Neural cell (in vitro differentiated cells): ENCODE results near the gene BORA. TPM values are rescaled to one million over a fixed set of nuclear protein-coding genes. Genes with fewer than 3 reads are reported as not detected.
"Not testable (repeated sequence)": the region's sequence is repeated elsewhere in the genome, so short reads cannot be mapped to it uniquely, and the experiment has no call there.

Experiments used
- H2AFZ ChIP-seq: fragments of 200-600, 300-800 bp; sonication (generic), shearing (Covaris generic); 2 replicates; pipeline ENCODE4 v1.6.0; 2014; ENCODE audit warnings: low read depth, mild to moderate bottlenecking, antibody characterized with exemption, low read length, moderate library complexity
- H3F3A ChIP-seq: fragments of 200-600 bp; shearing (Covaris generic); 2 replicates; pipeline ENCODE4 v1.6.1; 2016; ENCODE audit warnings: mild to moderate bottlenecking, moderate library complexity, mixed read lengths, antibody characterized with exemption, low read length; ENCODE audit not compliant: insufficient read depth, poor library complexity, severe bottlenecking
- H3K27ac ChIP-seq: fragments of 200-600, 300-800 bp; sonication (generic), shearing (Covaris generic); 2 replicates; pipeline ENCODE4 v1.5.1; 2014; ENCODE audit warnings: mild to moderate bottlenecking, low read length, moderate library complexity
- H3K27me3 ChIP-seq: fragments of 300-800, 200-600 bp; sonication (generic), shearing (Covaris generic); 2 replicates; pipeline ENCODE4 v1.6.0; 2014; ENCODE audit warnings: mild to moderate bottlenecking, low read depth, low read length, moderate library complexity; ENCODE audit not compliant: insufficient read depth
- H3K36me3 ChIP-seq: fragments of 300-800, 200-600 bp; sonication (generic), shearing (Covaris generic); 2 replicates; pipeline ENCODE4 v1.5.1; 2014; ENCODE audit warnings: mild to moderate bottlenecking, antibody characterized with exemption, low read length, moderate library complexity; ENCODE audit not compliant: insufficient read depth
- H3K4me2 ChIP-seq: fragments of 300-800, 200-600 bp; sonication (generic), shearing (Covaris generic); 2 replicates; pipeline ENCODE4 v1.6.0; 2014; ENCODE audit warnings: mild to moderate bottlenecking, low read length
- H3K4me3 ChIP-seq: fragments of 300-800, 200-600 bp; sonication (generic), shearing (Covaris generic); 2 replicates; pipeline ENCODE4 v1.5.1; 2014; ENCODE audit warnings: mild to moderate bottlenecking, low read length, moderate library complexity
- H3K79me2 ChIP-seq: fragments of 200-600 bp; shearing (Covaris generic); replicated peaks from 2 replicates; pipeline ENCODE4 v1.6.0; 2014; ENCODE audit warnings: mild to moderate bottlenecking, low read length, moderate library complexity; ENCODE audit not compliant: insufficient read depth
- H3K9ac ChIP-seq: fragments of 300-800, 200-600 bp; sonication (generic), shearing (Covaris generic); 2 replicates; pipeline ENCODE4 v1.6.1; 2016; ENCODE audit warnings: mild to moderate bottlenecking, low read length, mixed read lengths
- H3K9me2 ChIP-seq: fragments of 200-600 bp; shearing (Covaris generic); 2 replicates; pipeline ENCODE4 v1.6.1; 2016; ENCODE audit warnings: mild to moderate bottlenecking, low read length, mixed read lengths; ENCODE audit not compliant: insufficient read depth
- H3K9me3 ChIP-seq: fragments of 200-600, 300-800 bp; sonication (generic), shearing (Covaris generic); 2 replicates; pipeline ENCODE4 v1.6.1; 2016; ENCODE audit warnings: mild to moderate bottlenecking, mixed run types, low read length, moderate library complexity, mixed read lengths
- H4K20me1 ChIP-seq: fragments of 200-600 bp; shearing (Covaris generic); 2 replicates; pipeline ENCODE4 v1.6.1; 2016; ENCODE audit warnings: mild to moderate bottlenecking, mixed run types; ENCODE audit not compliant: insufficient read depth
- CTCF ChIP-seq: fragments of 450-650 bp; IDR thresholded peaks from 2 replicates; pipeline ENCODE4 v1.5.1; 2014; ENCODE audit warnings: antibody characterized with exemption, mild to moderate bottlenecking, moderate library complexity; ENCODE audit not compliant: poor library complexity, severe bottlenecking
- EP300 ChIP-seq: fragments of 450-650 bp; conservative IDR thresholded peaks from 2 replicates; pipeline ENCODE4 v1.6.1; 2014; ENCODE audit warnings: antibody characterized with exemption, mild to moderate bottlenecking, moderate library complexity; ENCODE audit not compliant: poor library complexity, severe bottlenecking
- EZH2 ChIP-seq: fragments of 200-600, 300-800 bp; shearing (Covaris generic), sonication (generic); IDR thresholded peaks from 2 replicates; pipeline ENCODE4 v1.6.1; 2014; ENCODE audit warnings: antibody characterized with exemption, low read length, borderline replicate concordance, mild to moderate bottlenecking; ENCODE audit not compliant: insufficient read depth, poor library complexity, severe bottlenecking
- MXI1 ChIP-seq: fragments of 450-650 bp; conservative IDR thresholded peaks from 2 replicates; pipeline ENCODE4 v1.6.1; 2014; ENCODE audit warnings: antibody characterized with exemption, mild to moderate bottlenecking; ENCODE audit not compliant: poor library complexity, severe bottlenecking
- RAD21 ChIP-seq: fragments of 450-650 bp; conservative IDR thresholded peaks from 2 replicates; pipeline ENCODE4 v1.6.1; 2014; ENCODE audit warnings: antibody characterized with exemption, mild to moderate bottlenecking, moderate library complexity
- REST ChIP-seq: IDR thresholded peaks from 2 replicates; pipeline ENCODE4 v1.6.1; 2012; ENCODE audit warnings: borderline replicate concordance
- SMC3 ChIP-seq: fragments of 450-650 bp; conservative IDR thresholded peaks from 2 replicates; pipeline ENCODE4 v1.6.1; 2014; ENCODE audit warnings: antibody characterized with exemption, mild to moderate bottlenecking, moderate library complexity; ENCODE audit not compliant: poor library complexity
- TAF1 ChIP-seq: IDR thresholded peaks from 2 replicates; pipeline ENCODE4 v1.6.1; 2012; ENCODE audit warnings: low read depth
- polyA plus RNA-seq: library from polyadenylated mRNA; depleted of rRNA; stranded (reverse); fragments of >200 nt; gene quantifications from 2 replicates; pipeline ENCODE4 v1.2.3, GENCODE V29; 2014

Gene BORA
- polyA plus RNA-seq, 1 donor from 2014 or later: 3.7 TPM

- H3K9me2 ChIP-seq: no peaks in the 10 kb centered on the region
Observed at GRCh38 chr13:72698164-72698563, 29.6 kb upstream of the BORA start.

GRCh38 chr13:72700509-72700908 lies 27.2 kb upstream of the BORA start:
- Histone ChIP-seq H3F3A (no peaks in the 10 kb centered on the region), H4K20me1 (no peaks in the 10 kb centered on the region), H3K4me2 (no peak overlapping the region), H3K9me2 (no peaks in the 10 kb centered on the region), H3K36me3 (no peaks in the 10 kb centered on the region), H3K4me3 (no peak overlapping the region), H3K27ac (no peak overlapping the region), H2AFZ (no peak overlapping the region), H3K9me3 (no peaks in the 10 kb centered on the region), H3K27me3 (no peaks in the 10 kb centered on the region), H3K79me2 (no peaks in the 10 kb centered on the region), H3K9ac (no peak overlapping the region)
- TF ChIP-seq SMC3 (no peak), RAD21 (no peak)

More at GRCh38 chr13:72698164-72698563, 29.6 kb upstream of the BORA start:
- H3K9me3 ChIP-seq: peaks cover under 1% of the 10 kb centered on the region
- no peak overlapping the region for H3K4me3 ChIP-seq
- no peak overlapping the region for H3K27ac ChIP-seq
- no peaks in the 10 kb centered on the region for H3K27me3 ChIP-seq
- no peak overlapping the region for H3K4me2 ChIP-seq
- no peaks in the 10 kb centered on the region for H3F3A ChIP-seq
- H4K20me1 ChIP-seq: no peaks in the 10 kb centered on the region
- no peak overlapping the region for H3K9ac ChIP-seq
- H3K79me2 ChIP-seq: no peaks in the 10 kb centered on the region
- no peak for TF ChIP-seq EP300
- no peak for TF ChIP-seq TAF1
- no peak for TF ChIP-seq EZH2
- TF ChIP-seq SMC3: no peak
- TF ChIP-seq MXI1: no peak
- no peak for TF ChIP-seq CTCF
- no peak for TF ChIP-seq REST
- H3K36me3 ChIP-seq: no peaks in the 10 kb centered on the region
- no peak overlapping the region for H2AFZ ChIP-seq

GRCh38 chr13:72716776-72717175 lies 10.9 kb upstream of the BORA start:
- no peaks in the 10 kb centered on the region for H3K9me3 ChIP-seq
- peaks cover 5% of the 10 kb centered on the region for H3K79me2 ChIP-seq
- peaks cover 18% of the 10 kb centered on the region for H3K36me3 ChIP-seq
- H3K27me3 ChIP-seq: no peaks in the 10 kb centered on the region
- no peak overlapping the region for H2AFZ ChIP-seq
- H3K4me3 ChIP-seq: no peak overlapping the region
- no peak overlapping the region for H3K27ac ChIP-seq
- H3F3A ChIP-seq: no peaks in the 10 kb centered on the region
- no peak overlapping the region for H3K9ac ChIP-seq
- no peak for TF ChIP-seq EP300
- no peak for TF ChIP-seq RAD21
- no peak for TF ChIP-seq TAF1
- no peaks in the 10 kb centered on the region for H3K9me2 ChIP-seq
- no peaks in the 10 kb centered on the region for H4K20me1 ChIP-seq
- no peak overlapping the region for H3K4me2 ChIP-seq

GRCh38 chr13:72726185-72726584 lies 1.5 kb upstream of the BORA start:
- peak overlapping the region; percentile 88 for H3K4me2 ChIP-seq
- H4K20me1 ChIP-seq, H2AFZ ChIP-seq, H3K27ac ChIP-seq, H3K9me3 ChIP-seq, H3K27me3 ChIP-seq, H3K36me3 ChIP-seq, H3K9me2 ChIP-seq, H3F3A ChIP-seq: not testable (repeated sequence)
- peak overlapping the region; percentile 73 for H3K4me3 ChIP-seq
- H3K79me2 ChIP-seq: peaks cover 48% of the 10 kb centered on the region
- H3K9ac ChIP-seq: peak overlapping the region; percentile 64
